A549 (cell line): ENCODE results near the gene OTUD3. TPM values are rescaled to one million over a fixed set of nuclear protein-coding genes. Genes with fewer than 3 reads are reported as not detected.

Experiments
- ATAC-seq, 2 experiments: fragments of 200-7000 bp in 1 of 2; fragments of >200 bp in 1 of 2; cut with Nextera tagmentation in 1 of 2; cut with Tn5 transposase in 1 of 2; 3 replicates each; pipeline versions ENCODE4 v1.8.0 to v1.9.1; 2018 to 2020; ENCODE audit warnings: mild to moderate bottlenecking in 1 of 2, moderate library complexity in 1 of 2
- CTCF ChIA-PET: fragments of 300-600 bp; sonication (Branson Sonifier 250); formaldehyde crosslinking; extraction: SDS; loops from one replicate; lab custom pipeline; 2021; ENCODE audit warnings: antibody characterized with exemption, inconsistent platforms; lab: Yijun Ruan, JAX
- POLR2A ChIA-PET: fragments of 350-600 bp; formaldehyde crosslinking; extraction: SDS; loops from one replicate; lab custom pipeline; 2021; ENCODE audit warnings: antibody characterized with exemption, inconsistent platforms; lab: Yijun Ruan, JAX
- DNase-seq, 2 experiments: peaks; one replicate each; pipeline versions ENCODE4 v3.0.0 to v3.0.0-alpha.2; 2011 to 2016; ENCODE audit warnings: low read depth in 1 of 2, low spot score in 1 of 2
- FAIRE-seq: peaks from 2 replicates; lab custom pipeline; 2011; peaks lifted over from hg19 to GRCh38; lab: Jason Lieb, UNC
- H3K27ac ChIP-seq, 2 experiments: fragments of >200 bp; sonication (Bioruptor Twin); formaldehyde crosslinking; 3 replicates each; pipeline ENCODE4 v1.5.1; 2016 to 2017
- H3K4me1 ChIP-seq: fragments of >200 bp; sonication (Bioruptor Twin); formaldehyde crosslinking; 3 replicates; pipeline ENCODE4 v1.6.1; 2016
- H3K4me2 ChIP-seq: fragments of >200 bp; sonication (Bioruptor Twin); formaldehyde crosslinking; 3 replicates; pipeline ENCODE4 v1.6.1; 2016
- H3K4me3 ChIP-seq: fragments of >200 bp; sonication (Bioruptor Twin); formaldehyde crosslinking; 3 replicates; pipeline ENCODE4 v1.5.1; 2016
- H3K9me3 ChIP-seq: fragments of >200 bp; sonication (Bioruptor Twin); formaldehyde crosslinking; 3 replicates; pipeline ENCODE4 v1.6.1; 2016
- BCL3 ChIP-seq: fragments of >200 bp; sonication (Bioruptor Twin); formaldehyde crosslinking; IDR thresholded peaks from 3 replicates; pipeline ENCODE4 v1.6.1; 2016
- BHLHE40 ChIP-seq: IDR thresholded peaks from 2 replicates; pipeline ENCODE4 v1.6.1; 2012; ENCODE audit warnings: low read depth, low read length, inconsistent platforms
- CBX8 ChIP-seq: fragments of 200-600 bp; sonication (generic); IDR thresholded peaks from 2 replicates; pipeline ENCODE4 v1.6.1; 2016
- CHD2 ChIP-seq: fragments of 150-350 bp; IDR thresholded peaks from 2 replicates; pipeline ENCODE4 v1.6.1; 2014; ENCODE audit warnings: low read length; ENCODE audit not compliant: partially characterized antibody
- EHF ChIP-seq: fragments of 250-450 bp; sonication (Bioruptor Pico); IDR thresholded peaks from 2 replicates; pipeline ENCODE4 v1.5.0; 2020; ENCODE audit warnings: mild to moderate bottlenecking
- EHMT2 ChIP-seq: fragments of 200-600 bp; sonication (generic); IDR thresholded peaks from 2 replicates; pipeline ENCODE4 v1.6.1; 2016; ENCODE audit warnings: antibody characterized with exemption, low read depth, mild to moderate bottlenecking, moderate library complexity
- EP300 ChIP-seq, 2 experiments: fragments of >200 bp; sonication (Bioruptor Twin); formaldehyde crosslinking; IDR thresholded peaks; 2 replicates in 1 of 2; 3 replicates in 1 of 2; pipeline ENCODE4 v1.6.1; 2016 to 2017
- FOSB ChIP-seq: fragments of 250-450 bp; sonication (Bioruptor Pico); IDR thresholded peaks from 2 replicates; pipeline ENCODE4 v1.5.0; 2020; ENCODE audit warnings: mild to moderate bottlenecking, moderate library complexity
- FOSL2 ChIP-seq, 2 experiments: fragments of 450-650 bp in 1 of 2; fragments of >200 bp in 1 of 2; sonication (Bioruptor Twin) in 1 of 2; formaldehyde crosslinking; IDR thresholded peaks; 2 replicates each; pipeline versions ENCODE4 v1.5.0 to v1.6.1; 2016 to 2020; ENCODE audit warnings: mild to moderate bottlenecking in 1 of 2, moderate library complexity in 1 of 2
- JUN ChIP-seq, 2 experiments: fragments of >200 bp; sonication (Bioruptor Twin); formaldehyde crosslinking; IDR thresholded peaks; 2 replicates in 1 of 2; 3 replicates in 1 of 2; pipeline ENCODE4 v1.6.1; 2016 to 2017
- KDM1A ChIP-seq: fragments of 200-600 bp; sonication (generic); IDR thresholded peaks from 2 replicates; pipeline ENCODE4 v1.6.1; 2016; ENCODE audit warnings: low read depth, mild to moderate bottlenecking
- KDM5A ChIP-seq: fragments of 200-600 bp; sonication (generic); IDR thresholded peaks from 2 replicates; pipeline ENCODE4 v1.6.1; 2016; ENCODE audit warnings: antibody characterized with exemption, mild to moderate bottlenecking
- NFE2L2 ChIP-seq: fragments of 150-350 bp; conservative IDR thresholded peaks from 2 replicates; pipeline ENCODE4 v1.6.1; 2014; ENCODE audit warnings: low read length
- POLR2A ChIP-seq: IDR thresholded peaks from 2 replicates; pipeline ENCODE4 v1.6.1; 2012; ENCODE audit warnings: mild to moderate bottlenecking, low read length
- RCOR1 ChIP-seq: fragments of 150-350 bp; IDR thresholded peaks from 2 replicates; pipeline ENCODE4 v1.6.1; 2014; ENCODE audit warnings: antibody characterized with exemption, low read length, low read depth
- RFX5 ChIP-seq: fragments of 450-650 bp; IDR thresholded peaks from 2 replicates; pipeline ENCODE4 v1.7.1; 2014; ENCODE audit warnings: antibody characterized with exemption, mild to moderate bottlenecking, moderate library complexity
- TFCP2L1 ChIP-seq: fragments of 250-450 bp; sonication (Bioruptor Pico); IDR thresholded peaks from 2 replicates; pipeline ENCODE4 v1.5.0; 2021; ENCODE audit warnings: mild to moderate bottlenecking
- USF2 ChIP-seq: fragments of 450-650 bp; IDR thresholded peaks from 2 replicates; pipeline ENCODE4 v1.6.1; 2014; ENCODE audit warnings: antibody characterized with exemption
- ZC3H11A ChIP-seq: fragments of 450-650 bp; IDR thresholded peaks from 2 replicates; pipeline ENCODE4 v1.6.1; 2014; ENCODE audit warnings: antibody characterized with exemption, mild to moderate bottlenecking
- ZNF302 ChIP-seq: fragments of 250-450 bp; sonication (Bioruptor Pico); IDR thresholded peaks from 2 replicates; pipeline ENCODE4 v1.9.0; 2021; ENCODE audit warnings: inconsistent platforms, mild to moderate bottlenecking, moderate library complexity
- WGBS: methylation state at CpG from one replicate; pipeline ENCODE4 v1.1.6; 2017; ENCODE audit errors: missing lambda C conversion rate; 5-methylcytosine and 5-hydroxymethylcytosine counted together
- polyA plus RNA-seq, 4 experiments: library from polyadenylated mRNA; depleted of rRNA in 3 of 4; stranded (reverse); fragments of >200 nt; fragmentation: RNase III in 1 of 4; extraction: RNeasy Plus Mini Kit Qiagen cat#74134 plus additional on column Dnase treatment in 1 of 4; gene quantifications; 2 replicates in 3 of 4; 3 replicates in 1 of 4; pipeline ENCODE4 v1.2.3, GENCODE V29; 2011 to 2017
- TF ChIP-seq, protein P1 (sequence below): fragments of 250-450 bp; sonication (Bioruptor Pico); IDR thresholded peaks from 2 replicates; pipeline ENCODE4 v1.5.0; 2020; ENCODE audit warnings: low read depth, mild to moderate bottlenecking, moderate library complexity
- TF ChIP-seq, protein P2 (sequence below): IDR thresholded peaks from 2 replicates; pipeline ENCODE4 v1.6.1; 2012; ENCODE audit warnings: low read depth, borderline replicate concordance
- TF ChIP-seq, protein P3 (sequence below): IDR thresholded peaks from 2 replicates; pipeline ENCODE4 v1.6.1; 2012
- TF ChIP-seq, protein P4 (sequence below): fragments of >200 bp; sonication (Bioruptor Twin); formaldehyde crosslinking; IDR thresholded peaks from 3 replicates; pipeline ENCODE4 v1.5.1; 2016

OTUD3 gene
- polyA plus RNA-seq, 2 of the 4 experiments (the other 2 are of a cell fraction) = 3.5 to 4.9 TPM

DNA sequence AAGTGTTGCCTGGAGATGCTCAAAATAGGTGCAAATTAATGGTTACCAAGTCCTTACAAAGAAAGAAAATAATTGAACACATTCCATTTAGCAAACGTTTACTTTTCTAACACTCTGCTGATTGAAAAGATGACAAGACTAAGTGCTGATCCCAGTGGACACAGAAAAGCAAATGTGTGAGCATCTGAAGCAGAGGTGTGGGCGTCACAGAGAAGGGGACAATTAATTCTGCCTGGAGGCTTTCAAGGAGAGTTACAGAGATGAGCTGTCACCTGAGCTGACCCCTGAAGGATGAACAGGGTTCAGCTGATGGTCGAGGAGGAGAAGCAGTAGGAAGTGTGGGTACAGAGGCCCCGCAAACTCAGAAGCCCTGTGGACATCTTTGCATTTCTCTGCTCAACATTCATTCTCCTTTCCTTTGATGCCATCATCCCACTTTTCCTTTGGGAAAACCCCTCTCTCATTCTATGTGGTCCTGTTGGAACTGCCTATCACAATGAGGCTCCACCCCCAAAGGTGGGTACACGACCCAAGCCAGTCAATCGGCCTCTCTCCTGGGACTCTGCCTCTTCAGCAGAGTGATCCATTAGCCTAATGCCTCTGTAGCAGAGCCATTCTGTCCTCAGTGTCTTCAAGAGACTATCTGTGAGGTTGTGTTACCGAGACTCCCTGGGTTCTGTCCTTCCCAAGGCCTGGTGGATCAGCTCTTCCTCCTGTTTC is 58.5 kb downstream of the OTUD3 start:
- no peak overlapping the region for H3K4me3 ChIP-seq
- FAIRE-seq = no peak
- TF ChIP-seq EHF (CRISPR knock-in tag) (no peak), NFE2L2 (no peak), EP300 (IDR thresholded peaks at IDR 0.05) (no peak), RFX5 (no peak), ZNF302 (CRISPR knock-in tag) (no peak), BCL3 (no peak), JUN (IDR thresholded peaks at IDR 0.05) (no peak), ZC3H11A (no peak), RCOR1 (no peak), TFCP2L1 (CRISPR knock-in tag) (no peak), KDM5A (no peak), USF2 (no peak), KDM1A (no peak)
- TF ChIP-seq, protein P1, sequence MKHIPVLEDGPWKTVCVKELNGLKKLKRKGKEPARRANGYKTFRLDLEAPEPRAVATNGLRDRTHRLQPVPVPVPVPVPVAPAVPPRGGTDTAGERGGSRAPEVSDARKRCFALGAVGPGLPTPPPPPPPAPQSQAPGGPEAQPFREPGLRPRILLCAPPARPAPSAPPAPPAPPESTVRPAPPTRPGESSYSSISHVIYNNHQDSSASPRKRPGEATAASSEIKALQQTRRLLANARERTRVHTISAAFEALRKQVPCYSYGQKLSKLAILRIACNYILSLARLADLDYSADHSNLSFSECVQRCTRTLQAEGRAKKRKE (CRISPR knock-in tag) = no peak
- TF ChIP-seq, all 56 proteins: peak for 0
- H3K4me1 ChIP-seq = no peaks in the 10 kb centered on the region
- no peak for DNase-seq
- no peak overlapping the region for H3K4me2 ChIP-seq
- no peak for ATAC-seq
- WGBS = 30% methylated on average over 7 of the region's 7 CpGs
- ChIA-PET CTCF (no interaction called here), POLR2A (no interaction called here)
- no peak overlapping the region for H3K27ac ChIP-seq
- no peaks in the 10 kb centered on the region; the same call in 2 of the 3 replicates for H3K9me3 ChIP-seq

DNA sequence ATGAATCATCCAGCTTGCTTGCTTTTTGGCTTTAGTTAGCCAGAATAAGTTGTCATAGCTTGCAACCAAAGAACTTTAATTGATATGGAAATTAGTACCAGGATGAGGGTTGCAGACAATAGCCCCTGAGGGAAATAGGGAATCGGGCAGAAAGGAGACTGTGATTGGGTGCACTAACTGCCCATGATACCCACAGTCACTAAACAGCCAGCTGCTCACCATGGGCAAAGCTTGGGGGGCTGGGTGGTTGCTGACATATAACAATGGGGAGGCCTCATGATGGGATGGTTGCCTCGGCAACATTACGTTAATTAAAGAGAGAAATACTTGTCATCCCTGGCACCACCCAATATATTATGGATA is 59.0 kb downstream of the OTUD3 start:
- H3K9me3 ChIP-seq = no peaks in the 10 kb centered on the region; the same call in 2 of the 3 replicates
- WGBS = 69% methylated on average over 3 of the region's 3 CpGs
- H3K4me2 ChIP-seq = no peak overlapping the region
- DNase-seq (no peak), ATAC-seq (no peak), FAIRE-seq (no peak)
- POLR2A ChIA-PET = no interaction called here
- CTCF ChIA-PET = interaction anchor here (0.5 kb wide), 1 partner anchor 582 kb away, joined by 4 read pairs; no protein-coding TSS in a partner anchor
- no peaks in the 10 kb centered on the region for H3K4me1 ChIP-seq
- H3K27ac ChIP-seq = no peak overlapping the region
- no peak for TF ChIP-seq BHLHE40
- no peak for TF ChIP-seq POLR2A
- no peak for TF ChIP-seq TFCP2L1 (CRISPR knock-in tag)
- no peak for TF ChIP-seq CBX8
- no peak overlapping the region for H3K4me3 ChIP-seq

DNA sequence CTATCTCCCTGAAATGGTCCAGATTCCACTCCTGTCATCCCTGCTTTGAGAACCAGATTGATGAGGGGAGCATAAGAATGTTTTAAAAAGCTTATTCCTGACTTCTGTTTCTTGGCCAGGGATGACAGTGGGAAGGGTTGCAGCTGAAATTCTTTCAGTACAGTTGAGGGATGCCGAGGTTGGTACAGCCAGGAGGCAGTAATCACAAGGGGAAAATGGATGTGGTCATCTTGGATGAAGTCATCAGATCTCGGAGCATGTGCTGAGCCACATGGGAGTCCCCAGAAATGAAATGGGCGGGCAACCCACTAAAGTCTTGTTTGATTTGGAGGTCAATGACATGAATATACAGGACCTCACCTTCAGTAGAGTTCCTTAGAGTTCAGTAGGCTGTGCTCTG is 59.9 kb downstream of the OTUD3 start:
- no peaks in the 10 kb centered on the region; the same call in 2 of the 3 replicates for H3K9me3 ChIP-seq
- FAIRE-seq = no peak
- POLR2A ChIA-PET = no interaction called here
- no peak overlapping the region for H3K4me3 ChIP-seq
- H3K27ac ChIP-seq = no peak overlapping the region
- H3K4me1 ChIP-seq = no peaks in the 10 kb centered on the region
- CTCF ChIA-PET = no interaction called here
- no peak overlapping the region for H3K4me2 ChIP-seq
- WGBS = 29% methylated on average over 3 of the region's 3 CpGs
- TF ChIP-seq, protein P2, sequence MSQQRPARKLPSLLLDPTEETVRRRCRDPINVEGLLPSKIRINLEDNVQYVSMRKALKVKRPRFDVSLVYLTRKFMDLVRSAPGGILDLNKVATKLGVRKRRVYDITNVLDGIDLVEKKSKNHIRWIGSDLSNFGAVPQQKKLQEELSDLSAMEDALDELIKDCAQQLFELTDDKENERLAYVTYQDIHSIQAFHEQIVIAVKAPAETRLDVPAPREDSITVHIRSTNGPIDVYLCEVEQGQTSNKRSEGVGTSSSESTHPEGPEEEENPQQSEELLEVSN = no peak
- TF ChIP-seq, protein P3, sequence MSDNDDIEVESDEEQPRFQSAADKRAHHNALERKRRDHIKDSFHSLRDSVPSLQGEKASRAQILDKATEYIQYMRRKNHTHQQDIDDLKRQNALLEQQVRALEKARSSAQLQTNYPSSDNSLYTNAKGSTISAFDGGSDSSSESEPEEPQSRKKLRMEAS = no peak
- TF ChIP-seq FOSL2 (IDR thresholded peaks at IDR 0.05) = no peak
- TF ChIP-seq FOSL2 (CRISPR knock-in tag; IDR thresholded peaks at IDR 0.05) = no peak
- no peak for TF ChIP-seq CBX8
- no peak for TF ChIP-seq EHF (CRISPR knock-in tag)
- no peak for TF ChIP-seq CHD2
- TF ChIP-seq FOSB = no peak
- TF ChIP-seq, protein P4, sequence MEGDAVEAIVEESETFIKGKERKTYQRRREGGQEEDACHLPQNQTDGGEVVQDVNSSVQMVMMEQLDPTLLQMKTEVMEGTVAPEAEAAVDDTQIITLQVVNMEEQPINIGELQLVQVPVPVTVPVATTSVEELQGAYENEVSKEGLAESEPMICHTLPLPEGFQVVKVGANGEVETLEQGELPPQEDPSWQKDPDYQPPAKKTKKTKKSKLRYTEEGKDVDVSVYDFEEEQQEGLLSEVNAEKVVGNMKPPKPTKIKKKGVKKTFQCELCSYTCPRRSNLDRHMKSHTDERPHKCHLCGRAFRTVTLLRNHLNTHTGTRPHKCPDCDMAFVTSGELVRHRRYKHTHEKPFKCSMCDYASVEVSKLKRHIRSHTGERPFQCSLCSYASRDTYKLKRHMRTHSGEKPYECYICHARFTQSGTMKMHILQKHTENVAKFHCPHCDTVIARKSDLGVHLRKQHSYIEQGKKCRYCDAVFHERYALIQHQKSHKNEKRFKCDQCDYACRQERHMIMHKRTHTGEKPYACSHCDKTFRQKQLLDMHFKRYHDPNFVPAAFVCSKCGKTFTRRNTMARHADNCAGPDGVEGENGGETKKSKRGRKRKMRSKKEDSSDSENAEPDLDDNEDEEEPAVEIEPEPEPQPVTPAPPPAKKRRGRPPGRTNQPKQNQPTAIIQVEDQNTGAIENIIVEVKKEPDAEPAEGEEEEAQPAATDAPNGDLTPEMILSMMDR = no peak
- TF ChIP-seq USF2 = no peak
- no peak for TF ChIP-seq EHMT2
- no peak for ATAC-seq
- no peak for DNase-seq
